Smooth muscle cell (in vitro differentiated cells): ENCODE measurements around the gene GSC2. TPM values are rescaled to one million over a fixed set of nuclear protein-coding genes. Genes with fewer than 3 reads are reported as not detected.

Source experiments
- DNase-seq: peaks from one replicate; lab custom pipeline; 2025; ENCODE audit not compliant: unreplicated experiment; lab: John Stamatoyannopoulos, UW
- H2AFZ ChIP-seq: fragments of 200-600 bp; sonication (generic); 2 replicates; pipeline ENCODE4 v1.6.0; 2016; ENCODE audit warnings: antibody characterized with exemption, low read depth, mild to moderate bottlenecking
- H3F3A ChIP-seq: fragments of 200-600 bp; sonication (generic); 2 replicates; pipeline ENCODE4 v1.6.0; 2017; ENCODE audit warnings: antibody characterized with exemption, low read depth
- H3K27ac ChIP-seq: fragments of 200-600 bp; sonication (generic); 2 replicates; pipeline ENCODE4 v1.5.1; 2016; ENCODE audit warnings: low read depth, mild to moderate bottlenecking
- H3K27me3 ChIP-seq: fragments of 200-600 bp; sonication (generic); 2 replicates; pipeline ENCODE4 v1.6.1; 2016; ENCODE audit warnings: low read depth, mild to moderate bottlenecking
- H3K36me3 ChIP-seq: fragments of 200-600 bp; sonication (generic); 2 replicates; pipeline ENCODE4 v1.5.1; 2016; ENCODE audit warnings: low read depth
- H3K4me1 ChIP-seq: fragments of 200-600 bp; sonication (generic); 2 replicates; pipeline ENCODE4 v1.5.1; 2016; ENCODE audit warnings: low read depth
- H3K4me2 ChIP-seq: fragments of 200-600 bp; sonication (generic); 2 replicates; pipeline ENCODE4 v1.6.0; 2016; ENCODE audit warnings: mild to moderate bottlenecking
- H3K4me3 ChIP-seq: fragments of 200-600 bp; sonication (generic); 2 replicates; pipeline ENCODE4 v1.5.1; 2016; ENCODE audit warnings: mild to moderate bottlenecking
- H3K79me2 ChIP-seq: fragments of 200-600 bp; sonication (generic); 2 replicates; pipeline ENCODE4 v1.6.0; 2016; ENCODE audit warnings: low read depth, mild to moderate bottlenecking
- H3K9ac ChIP-seq: fragments of 200-600 bp; sonication (generic); 2 replicates; pipeline ENCODE4 v1.6.0; 2016; ENCODE audit warnings: low read depth
- H3K9me3 ChIP-seq: fragments of 200-600 bp; sonication (generic); replicated peaks from 2 replicates; pipeline ENCODE4 v1.5.1; 2016; ENCODE audit warnings: low read depth
- H4K20me1 ChIP-seq: fragments of 200-600 bp; sonication (generic); 2 replicates; pipeline ENCODE4 v1.6.0; 2016; ENCODE audit warnings: low read depth
- CTCF ChIP-seq: fragments of 200-600 bp; sonication (generic); IDR thresholded peaks from 2 replicates; pipeline ENCODE4 v1.5.1; 2017; ENCODE audit warnings: borderline replicate concordance, mild to moderate bottlenecking, antibody characterized with exemption; ENCODE audit not compliant: insufficient read depth, poor library complexity, severe bottlenecking
- WGBS: methylation state at CpG from one replicate; pipeline ENCODE4 v1.1.7; 2016; ENCODE audit warnings: low lambda C conversion rate; 5-methylcytosine and 5-hydroxymethylcytosine counted together
- polyA plus RNA-seq: library from polyadenylated mRNA; unstranded; fragments of >200 nt; fragmentation: Nextera tagmentation; extraction: Ambion mirVana; gene quantifications from 2 replicates; pipeline ENCODE4 v1.2.1, GENCODE V29; 2016
- total RNA-seq: library from RNA; depleted of rRNA; stranded (reverse); fragments of >200 nt; gene quantifications from 2 replicates; pipeline ENCODE4 v1.2.3, GENCODE V29; 2014

Gene GSC2
- total and polyA plus RNA-seq, 2 experiments from 2014 or later = not detected

GRCh38 chr22:19174106-19175025 lies 24.3 kb upstream of the GSC2 start:
- no peak overlapping the region for H2AFZ ChIP-seq
- H3K79me2 ChIP-seq = peaks cover 43% of the 10 kb centered on the region
- no peaks in the 10 kb centered on the region for H3F3A ChIP-seq
- WGBS = 59% methylated on average over 14 of the region's 14 CpGs
- no peaks in the 10 kb centered on the region for H3K36me3 ChIP-seq
- no peak overlapping the region for H3K9ac ChIP-seq
- H3K4me1 ChIP-seq = peaks cover 18% of the 10 kb centered on the region
- DNase-seq = no peak
- no peak overlapping the region for H3K4me3 ChIP-seq
- no peak overlapping the region for H3K4me2 ChIP-seq
- H3K27ac ChIP-seq = peak overlapping the region; percentile 35
- H4K20me1 ChIP-seq = peaks cover 46% of the 10 kb centered on the region
- no peak for TF ChIP-seq CTCF
- H3K9me3 ChIP-seq = no peaks in the 10 kb centered on the region
- H3K27me3 ChIP-seq = peaks cover 9% of the 10 kb centered on the region

GRCh38 chr22:19173047-19174035 lies 23.2 kb upstream of the GSC2 start:
- peaks cover 19% of the 10 kb centered on the region for H3K27me3 ChIP-seq
- peaks cover 23% of the 10 kb centered on the region for H3K4me1 ChIP-seq
- peak overlapping the region; percentile 100 for H3K4me2 ChIP-seq
- no peaks in the 10 kb centered on the region for H3K36me3 ChIP-seq
- no peaks in the 10 kb centered on the region for H3K9me3 ChIP-seq
- no peak overlapping the region for H3K4me3 ChIP-seq
- peaks cover 46% of the 10 kb centered on the region for H4K20me1 ChIP-seq
- DNase-seq = no peak
- H3K27ac ChIP-seq = no peak overlapping the region
- H3F3A ChIP-seq = no peaks in the 10 kb centered on the region
- no peak for TF ChIP-seq CTCF
- no peak overlapping the region for H2AFZ ChIP-seq
- peaks cover 43% of the 10 kb centered on the region for H3K79me2 ChIP-seq
- 90% methylated on average over 19 of the region's 19 CpGs for WGBS
- peak overlapping the region; percentile 97 for H3K9ac ChIP-seq

- Histone ChIP-seq H3K4me2 (peak overlapping the region; percentile 100), H3F3A (no peaks in the 10 kb centered on the region), H3K27me3 (peaks cover 28% of the 10 kb centered on the region), H3K9ac (peak overlapping the region; percentile 97), H3K4me1 (peaks cover 19% of the 10 kb centered on the region), H3K4me3 (peak overlapping the region; percentile 92), H3K27ac (peak overlapping the region; percentile 83), H3K36me3 (no peaks in the 10 kb centered on the region), H3K79me2 (peaks cover 35% of the 10 kb centered on the region), H3K9me3 (no peaks in the 10 kb centered on the region), H2AFZ (peak overlapping the region; percentile 96), H4K20me1 (peaks cover 42% of the 10 kb centered on the region)
- no peak for TF ChIP-seq CTCF
- no peak for DNase-seq
- 42% methylated on average over 13 of the region's 13 CpGs for WGBS
Measured at GRCh38 chr22:19172213-19173046, 22.3 kb upstream of the GSC2 start.
